K562 (cell line): Measurements from ENCODE around the gene ABHD16A. TPM values are rescaled to one million over a fixed set of nuclear protein-coding genes. Genes with fewer than 3 reads are reported as not detected.
A peak's percentile ranks its signal among the peaks of the same experiment; 100 is the strongest.

Experiments used
- ARHGAP35 ChIP-seq: fragments of 450-650 bp; IDR thresholded peaks from 2 replicates; pipeline ENCODE4 v1.6.1; 2018; ENCODE audit not compliant: partially characterized antibody
- BRF1 ChIP-seq: IDR thresholded peaks from 3 replicates; pipeline ENCODE4 v1.6.1; 2011; ENCODE audit warnings: borderline replicate concordance, mild to moderate bottlenecking; ENCODE audit not compliant: insufficient read length; ENCODE audit errors: extremely low read depth
- CGGBP1 ChIP-seq: fragments of 250-450 bp; sonication (Bioruptor Pico); IDR thresholded peaks from 2 replicates; pipeline ENCODE4 v1.9.0; 2021; ENCODE audit warnings: mild to moderate bottlenecking
- CTBP1 ChIP-seq: fragments of 450-650 bp; IDR thresholded peaks from 2 replicates; pipeline ENCODE4 v1.6.1; 2016; ENCODE audit warnings: borderline replicate concordance
- EHMT2 ChIP-seq: fragments of 450-650 bp; IDR thresholded peaks from 2 replicates; pipeline ENCODE4 v1.6.1; 2018; ENCODE audit warnings: antibody characterized with exemption
- ID3 ChIP-seq, 2 experiments: fragments of 250-450 bp in 1 of 2; fragments of 450-650 bp in 1 of 2; sonication (Bioruptor Pico) in 1 of 2; IDR thresholded peaks; 2 replicates each; pipeline versions ENCODE4 v1.6.1 to v1.8.0; 2016 to 2021; ENCODE audit warnings: mild to moderate bottlenecking in 2 of 2, moderate library complexity in 2 of 2, missing compliant biosample characterization in 1 of 2, missing genetic modification characterization in 1 of 2
- MAX ChIP-seq: sonication (generic); formaldehyde crosslinking; IDR thresholded peaks from 2 replicates; pipeline ENCODE4 v1.9.0; 2022; ENCODE audit warnings: mild to moderate bottlenecking, missing genetic modification reagents
- MEIS2 ChIP-seq: fragments of 450-650 bp; IDR thresholded peaks from 2 replicates; pipeline ENCODE4 v1.6.1; 2014; ENCODE audit warnings: mild to moderate bottlenecking; ENCODE audit not compliant: partially characterized antibody
- PPARD ChIP-seq: fragments of 250-450 bp; sonication (Bioruptor Pico); IDR thresholded peaks from 2 replicates; pipeline ENCODE4 v1.8.0; 2022; ENCODE audit warnings: inconsistent platforms, mild to moderate bottlenecking, moderate library complexity
- RREB1 ChIP-seq: fragments of 250-450 bp; sonication (Bioruptor Pico); IDR thresholded peaks from 2 replicates; pipeline ENCODE4 v1.4.0; 2020
- SMARCC2 ChIP-seq: fragments of 450-650 bp; IDR thresholded peaks from 2 replicates; pipeline ENCODE4 v1.6.1; 2017; ENCODE audit warnings: antibody characterized with exemption, moderate library complexity, mild to moderate bottlenecking, low read depth
- XRCC5 ChIP-seq: fragments of 200-400 bp; formaldehyde crosslinking; IDR thresholded peaks from 2 replicates; pipeline ENCODE4 v1.6.1; 2017; ENCODE audit warnings: low read depth, mild to moderate bottlenecking, low read length
- ZBTB11 ChIP-seq, 3 experiments: fragments of 200-800 bp in 1 of 3; fragments of 250-450 bp in 1 of 3; fragments of 450-650 bp in 1 of 3; sonication (Bioruptor Pico) in 1 of 3; sonication (Bioruptor generic) in 1 of 3; formaldehyde crosslinking in 1 of 3; IDR thresholded peaks; 2 replicates each; pipeline versions ENCODE4 v1.6.1 to v1.8.0; 2016 to 2022; ENCODE audit warnings: mild to moderate bottlenecking in 2 of 3, missing genetic modification characterization in 2 of 3, missing compliant biosample characterization in 1 of 3, moderate library complexity in 1 of 3
- ZKSCAN1 ChIP-seq: fragments of 150-350 bp; IDR thresholded peaks from 2 replicates; pipeline ENCODE4 v1.6.1; 2016; ENCODE audit warnings: low read depth, low read length
- ZNF146 ChIP-seq: IDR thresholded peaks from one replicate; pipeline ENCODE4 v1.6.1; 2018; ENCODE audit warnings: missing compliant biosample characterization; ENCODE audit not compliant: unreplicated experiment
- ZNF232 ChIP-seq: sonication (generic); formaldehyde crosslinking; IDR thresholded peaks from 2 replicates; pipeline ENCODE4 v1.8.0; 2022; ENCODE audit warnings: mild to moderate bottlenecking, missing genetic modification reagents
- ZNF717 ChIP-seq: fragments of 250-450 bp; sonication (Bioruptor Pico); IDR thresholded peaks from 2 replicates; pipeline ENCODE4 v1.5.0; 2021
- polyA plus RNA-seq, 8 experiments: library from polyadenylated mRNA; depleted of rRNA in 4 of 8; stranded (reverse) in 5 of 8; unstranded in 3 of 8; fragments of >200 nt; fragmentation: Nextera tagmentation in 2 of 8; fragmentation: Illumina TruSeq in 1 of 8; extraction: Ambion mirVana in 2 of 8; extraction: Trizol in 1 of 8; gene quantifications; 2 replicates each; pipeline versions ENCODE4 v1.2.1 to v1.2.3, GENCODE V29; 2011 to 2014; ENCODE audit warnings: inconsistent platforms in 1 of 8, missing spikeins in 1 of 8
- total RNA-seq, 7 experiments: library from RNA; depleted of rRNA in 6 of 7; stranded (reverse); fragments of >200 nt in 6 of 7; fragmentation: Illumina TruSeq in 2 of 7; extraction: Trizol in 2 of 7; gene quantifications; 2 replicates each; pipeline versions ENCODE4 v1.2.1 to v1.2.3, GENCODE V29; 2011 to 2021; ENCODE audit warnings: low replicate concordance in 1 of 7

Gene ABHD16A
- total and polyA plus RNA-seq, 9 of the 15 experiments (the other 6 are each of a cell fraction or from before 2014, with no cell fraction given) = 25.8 to 120 (median 81.6) TPM

GRCh38 chr6:31736768-31737314 is 33.7 kb upstream of the ABHD16A start (continued):
- TF ChIP-seq ZBTB11 (CRISPR knock-in tag; IDR thresholded peaks at IDR 0.05) = no peak
- TF ChIP-seq RREB1 (CRISPR knock-in tag) = peak; percentile 62; the same call in 1 of the 2 replicates
- no peak for TF ChIP-seq MEIS2
- TF ChIP-seq XRCC5 = no peak
- TF ChIP-seq ARHGAP35 = no peak
- no peak for TF ChIP-seq ZNF146 (CRISPR knock-in tag)
- TF ChIP-seq ZKSCAN1 = peak; percentile 8; the same call in 1 of the 2 replicates
- no peak for TF ChIP-seq SMARCC2
- no peak for TF ChIP-seq CGGBP1 (CRISPR knock-in tag)
- no peak for TF ChIP-seq EHMT2
- TF ChIP-seq PPARD (CRISPR knock-in tag) = no peak
- TF ChIP-seq BRF1 = no peak
- TF ChIP-seq MAX (CRISPR knock-in tag) = peak; percentile 52
- TF ChIP-seq ZNF232 (CRISPR knock-in tag) = peak; percentile 26; the same call in 1 of the 2 replicates
- no peak for TF ChIP-seq CTBP1
- no peak for TF ChIP-seq ID3 (CRISPR knock-in tag; IDR thresholded peaks at IDR 0.05)
- TF ChIP-seq ID3 (tag; IDR thresholded peaks at IDR 0.05) = peak; percentile 71; the same call in 1 of the 2 replicates
- 0 out of 2 replicates have a peak, but pooled peaks have one; percentile 49 for TF ChIP-seq ZNF717 (CRISPR knock-in tag)
